Anterior cingulate cortex (tissue), 58 donors: ENCODE results near the gene RIPPLY2.
A peak's percentile ranks its signal among the peaks of the same experiment; 100 is the strongest.

ENCODE experiments used
- DNase-seq, 58 donors: peaks; one replicate each; lab custom pipeline; 2025; lab: John Stamatoyannopoulos, UW

The RIPPLY2 gene

DNA sequence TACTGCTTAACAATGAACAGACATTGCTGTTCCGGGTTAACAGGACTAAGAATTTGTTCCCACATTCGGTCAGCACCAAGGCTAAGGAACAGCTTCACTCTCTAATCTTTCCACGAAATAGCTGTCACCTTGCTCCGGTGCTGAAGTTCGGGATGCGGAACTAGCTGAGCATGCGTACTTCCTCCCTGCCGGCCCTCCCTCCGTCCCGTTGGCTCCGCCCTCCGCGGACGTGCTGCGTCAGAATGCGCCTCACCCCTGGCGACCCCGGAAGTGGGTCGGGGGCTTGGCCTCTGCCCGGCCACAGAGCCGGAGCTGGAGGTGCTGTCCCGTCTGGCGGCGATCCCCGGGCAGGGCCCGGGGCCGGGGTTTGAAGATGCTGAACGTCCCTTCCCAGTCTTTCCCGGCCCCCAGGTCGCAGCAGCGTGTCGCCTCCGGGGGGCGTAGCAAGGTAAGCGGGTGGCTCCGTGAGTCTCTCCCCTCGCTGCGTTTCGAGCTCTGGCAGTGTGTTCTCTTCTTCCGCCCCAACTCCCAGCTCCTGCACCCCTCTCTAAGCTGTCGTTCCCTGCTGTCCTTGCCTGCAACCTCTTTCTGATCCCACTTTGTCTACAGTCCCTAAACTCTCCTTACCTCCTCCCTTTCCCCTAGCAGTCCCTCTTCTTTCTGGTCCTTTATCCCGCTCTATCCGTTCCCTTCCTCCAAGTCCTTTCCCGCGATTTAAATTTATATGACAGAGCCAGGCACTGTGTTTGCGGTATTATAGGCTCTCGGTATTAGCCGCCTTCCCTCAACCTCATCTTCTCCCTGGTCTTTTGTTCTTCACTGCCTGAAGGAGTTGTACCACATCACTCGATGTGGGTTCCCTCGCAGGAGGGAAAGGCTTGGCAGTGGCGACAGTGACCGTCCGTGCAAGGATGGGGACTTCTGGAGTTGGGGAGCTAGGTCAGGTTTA is 6.5 kb downstream of the RIPPLY2 start, which contains the start of gene CYB5R4:
CYB5R4 (plus strand) TSS at position 280 of the 949 bp plus-strand sequence; CDS start at position 374, 94 bp downstream.
- DNase-seq, result peak; percentile 49 to 94 (median 89)

GRCh38 chr6:83860359-83860755 is 7.2 kb downstream of the RIPPLY2 start:
- no peak for DNase-seq

- DNase-seq, result no peak
Measured at GRCh38 chr6:83860782-83861495, 7.8 kb downstream of the RIPPLY2 start.

GRCh38 chr6:83862776-83863471 is 9.8 kb downstream of the RIPPLY2 start:
- DNase-seq, result no peak

DNA sequence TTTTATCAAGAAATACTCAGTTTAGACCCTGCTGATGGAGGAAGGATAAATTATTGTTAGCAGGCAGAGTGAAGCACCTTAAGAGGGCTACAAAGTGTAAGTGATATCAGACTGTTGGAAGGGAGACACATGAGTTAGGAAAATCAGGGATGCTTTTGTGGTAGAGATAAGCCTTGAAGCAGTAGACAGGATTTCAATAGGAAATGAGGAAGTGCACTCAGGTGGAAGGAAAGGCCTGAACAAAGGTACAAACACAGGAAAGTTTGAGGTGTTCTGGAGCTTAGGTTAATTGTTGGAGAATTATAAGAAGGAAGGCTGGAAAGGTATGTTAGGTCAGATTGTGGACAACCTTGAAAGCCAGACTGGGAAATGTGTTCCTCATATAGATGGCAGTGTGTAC is 13.9 kb downstream of the RIPPLY2 start:
- no peak for DNase-seq

- DNase-seq, result peak in 2 of 58 donors; percentile 7 to 59
Measured at GRCh38 chr6:83867527-83868161, 14.5 kb downstream of the RIPPLY2 start.

GRCh38 chr6:83868639-83869038 is 15.5 kb downstream of the RIPPLY2 start:
- DNase-seq, result no peak

GRCh38 chr6:83870649-83871048 is 17.5 kb downstream of the RIPPLY2 start:
- no peak for DNase-seq

GRCh38 chr6:83872386-83873118 is 19.4 kb downstream of the RIPPLY2 start:
- peak in 3 of 58 donors; percentile 2 to 10 (median 8) for DNase-seq

- no peak for DNase-seq
Measured at GRCh38 chr6:83873869-83874268, 20.7 kb downstream of the RIPPLY2 start.

GRCh38 chr6:83875843-83876242 is 22.7 kb downstream of the RIPPLY2 start:
- no peak for DNase-seq

DNA sequence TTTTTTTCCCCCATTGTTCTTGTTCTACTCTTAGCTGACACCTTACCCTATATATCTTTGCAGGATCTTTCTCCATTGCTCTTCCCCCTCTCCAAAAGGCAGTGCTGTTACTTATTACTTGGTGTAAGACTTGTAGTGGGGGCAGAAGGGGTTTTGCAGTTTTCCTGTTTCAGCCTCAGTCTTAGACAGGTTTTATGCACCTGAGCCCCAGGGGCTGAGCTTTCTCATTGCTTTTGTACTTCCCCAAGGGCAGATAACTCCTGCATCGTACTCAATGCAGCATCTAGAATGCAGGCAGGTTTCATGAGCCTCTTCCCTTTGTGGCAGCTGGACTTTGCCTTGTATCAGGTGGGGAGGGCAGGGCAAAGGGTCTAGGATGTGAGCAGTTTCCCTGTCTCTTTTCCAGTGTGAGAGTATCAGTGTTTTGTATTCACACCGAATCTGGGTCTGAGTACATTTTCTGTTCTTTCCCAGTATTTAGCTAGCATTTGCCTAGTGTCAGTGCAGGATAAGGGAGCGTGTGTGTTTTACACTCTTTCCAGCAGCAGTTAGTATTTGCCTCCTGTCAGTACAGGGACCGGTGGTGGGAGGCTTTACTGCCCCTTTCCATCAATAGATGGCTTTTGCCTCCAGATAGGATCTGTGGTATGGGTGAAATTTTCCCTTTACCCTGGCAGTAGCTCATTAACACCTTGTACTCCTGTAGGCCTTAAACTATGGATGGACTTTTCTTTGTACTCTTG is 25.9 kb downstream of the RIPPLY2 start:
- no peak for DNase-seq

- DNase-seq, result no peak
Measured at GRCh38 chr6:83879746-83880145, 26.6 kb downstream of the RIPPLY2 start.

DNA sequence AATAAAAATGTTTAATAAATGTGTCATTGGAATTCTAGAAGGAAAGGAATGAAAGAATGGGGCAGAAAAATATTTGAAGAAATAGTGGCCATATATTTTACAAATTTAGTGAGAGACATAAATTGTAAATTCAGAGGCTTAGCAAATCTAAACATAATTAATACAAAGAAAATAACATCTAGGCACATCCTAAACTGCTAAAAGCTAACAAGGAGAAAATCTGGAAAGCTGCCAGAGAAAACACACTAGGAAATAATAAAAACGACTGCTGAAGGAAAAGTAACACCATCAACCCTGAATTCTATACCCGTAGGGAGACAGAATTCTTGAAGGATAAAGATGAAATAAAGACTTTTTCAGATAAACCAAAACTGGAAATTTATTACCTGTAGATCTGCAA is 30.1 kb downstream of the RIPPLY2 start:
- no peak for DNase-seq

DNA sequence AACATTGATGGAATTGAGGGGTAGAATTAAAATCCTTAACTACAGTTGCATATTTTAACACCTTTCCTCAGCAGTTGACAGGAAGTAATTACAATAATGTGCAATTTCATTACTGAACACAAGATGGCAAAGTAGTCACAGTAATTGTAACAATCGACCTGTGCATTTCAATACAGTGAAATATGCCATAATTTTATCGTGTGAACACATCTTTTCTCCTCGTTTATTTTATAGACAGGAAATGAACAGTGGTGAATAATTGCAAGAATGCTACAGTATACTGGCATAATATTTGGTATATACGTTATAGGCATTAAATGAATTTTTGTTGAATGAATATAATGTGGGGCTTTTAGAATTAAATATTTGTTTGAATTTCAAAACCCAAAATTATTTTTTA is 31.4 kb downstream of the RIPPLY2 start:
- no peak for DNase-seq

GRCh38 chr6:83885984-83886383 is 32.8 kb downstream of the RIPPLY2 start:
- DNase-seq, result no peak

DNA sequence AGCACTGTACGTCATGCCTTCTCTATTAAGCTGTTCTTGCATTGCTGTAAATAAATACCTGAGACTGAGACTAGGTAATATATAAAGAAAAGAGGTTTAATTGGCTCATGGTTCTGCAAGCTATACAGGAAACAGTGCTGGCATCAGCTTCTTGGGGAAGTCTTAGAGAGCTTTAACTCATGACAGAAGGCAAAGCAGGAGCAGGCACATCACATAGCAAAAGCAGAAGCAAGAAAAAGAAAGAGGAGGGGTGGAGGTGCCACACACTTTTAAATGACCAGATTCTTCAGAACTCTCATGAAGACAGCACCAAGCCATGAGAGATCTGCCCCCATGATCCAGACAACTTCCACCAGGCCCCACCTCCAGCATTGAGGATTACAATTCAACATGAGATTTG is 36.5 kb downstream of the RIPPLY2 start:
- no peak for DNase-seq

DNA sequence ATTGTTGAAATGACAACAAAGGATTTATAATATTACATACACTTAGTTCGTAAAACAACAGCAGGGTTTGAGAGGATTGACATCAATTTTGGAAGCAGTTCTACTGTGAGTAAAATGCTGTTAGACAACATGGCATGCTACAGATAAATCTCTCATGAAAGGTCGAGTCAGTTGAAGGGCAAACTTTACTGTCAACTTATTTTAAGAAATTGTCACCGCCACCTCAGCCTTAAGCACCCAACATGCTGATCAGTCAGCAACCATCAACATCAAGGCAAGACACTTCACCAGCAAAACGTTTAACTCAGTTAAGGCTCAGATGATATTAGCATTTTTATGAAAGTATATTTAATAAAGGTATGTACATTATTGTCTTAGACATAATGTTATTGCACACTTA is 37.4 kb downstream of the RIPPLY2 start:
- no peak for DNase-seq

- DNase-seq, result no peak
Measured at GRCh38 chr6:83891586-83891985, 38.4 kb downstream of the RIPPLY2 start.
